GM13976 (cell line): Measurements from ENCODE around the gene GIMAP5.

ENCODE experiments used
- DNase-seq: peaks from one replicate; pipeline ENCODE4 v3.0.0; 2012; ENCODE audit warnings: low spot score
- in situ Hi-C: fragments of 300-500 bp; cut with MboI; formaldehyde crosslinking; loops from one replicate; pipeline ENCODE4 v1.12.0; 2022; ENCODE audit warnings: low sequenced_read_pairs, mixed read lengths, inconsistent platforms; ENCODE audit not compliant: unreplicated experiment
- TF ChIP-seq, protein P1 (sequence below): IDR thresholded peaks from 2 replicates; pipeline ENCODE4 v1.5.1; 2012; ENCODE audit warnings: borderline replicate concordance, mild to moderate bottlenecking; ENCODE audit not compliant: insufficient read depth; ENCODE audit errors: extremely low read depth, missing control alignments, control extremely low read depth

The GIMAP5 gene

DNA sequence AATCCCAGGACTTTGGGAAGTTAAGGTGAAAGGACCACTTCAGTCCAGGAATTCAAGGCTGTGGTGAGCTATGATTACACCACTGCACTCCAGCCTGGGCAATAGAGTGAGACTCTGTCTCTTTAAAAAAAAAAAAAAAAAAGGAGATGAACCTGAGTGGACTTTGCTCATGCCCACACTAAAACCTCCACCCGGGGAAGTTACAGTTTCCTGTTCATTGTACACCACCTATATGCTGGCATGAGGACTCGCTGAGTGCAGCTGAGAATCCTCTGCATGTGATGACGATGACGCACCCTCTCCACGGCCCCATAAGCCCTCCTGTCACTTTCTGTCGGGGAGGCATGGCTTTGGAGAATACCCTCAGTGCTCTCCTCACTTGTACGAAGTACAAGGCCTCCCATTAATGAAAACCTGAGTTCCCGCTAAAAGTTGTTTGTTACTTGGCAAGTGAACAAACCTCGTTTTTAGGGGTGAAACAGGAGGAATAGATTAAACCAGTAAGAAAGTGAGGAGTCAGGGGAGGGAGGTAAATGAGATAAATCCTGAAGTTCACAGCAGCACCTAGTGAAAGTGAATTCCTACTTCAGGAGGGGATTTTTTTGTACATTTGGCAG, 47.0 kb downstream of the GIMAP5 start:
- TF ChIP-seq, protein P1, sequence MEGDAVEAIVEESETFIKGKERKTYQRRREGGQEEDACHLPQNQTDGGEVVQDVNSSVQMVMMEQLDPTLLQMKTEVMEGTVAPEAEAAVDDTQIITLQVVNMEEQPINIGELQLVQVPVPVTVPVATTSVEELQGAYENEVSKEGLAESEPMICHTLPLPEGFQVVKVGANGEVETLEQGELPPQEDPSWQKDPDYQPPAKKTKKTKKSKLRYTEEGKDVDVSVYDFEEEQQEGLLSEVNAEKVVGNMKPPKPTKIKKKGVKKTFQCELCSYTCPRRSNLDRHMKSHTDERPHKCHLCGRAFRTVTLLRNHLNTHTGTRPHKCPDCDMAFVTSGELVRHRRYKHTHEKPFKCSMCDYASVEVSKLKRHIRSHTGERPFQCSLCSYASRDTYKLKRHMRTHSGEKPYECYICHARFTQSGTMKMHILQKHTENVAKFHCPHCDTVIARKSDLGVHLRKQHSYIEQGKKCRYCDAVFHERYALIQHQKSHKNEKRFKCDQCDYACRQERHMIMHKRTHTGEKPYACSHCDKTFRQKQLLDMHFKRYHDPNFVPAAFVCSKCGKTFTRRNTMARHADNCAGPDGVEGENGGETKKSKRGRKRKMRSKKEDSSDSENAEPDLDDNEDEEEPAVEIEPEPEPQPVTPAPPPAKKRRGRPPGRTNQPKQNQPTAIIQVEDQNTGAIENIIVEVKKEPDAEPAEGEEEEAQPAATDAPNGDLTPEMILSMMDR: no peak
- in situ Hi-C loops: no loop called here
- DNase-seq: no peak

DNA sequence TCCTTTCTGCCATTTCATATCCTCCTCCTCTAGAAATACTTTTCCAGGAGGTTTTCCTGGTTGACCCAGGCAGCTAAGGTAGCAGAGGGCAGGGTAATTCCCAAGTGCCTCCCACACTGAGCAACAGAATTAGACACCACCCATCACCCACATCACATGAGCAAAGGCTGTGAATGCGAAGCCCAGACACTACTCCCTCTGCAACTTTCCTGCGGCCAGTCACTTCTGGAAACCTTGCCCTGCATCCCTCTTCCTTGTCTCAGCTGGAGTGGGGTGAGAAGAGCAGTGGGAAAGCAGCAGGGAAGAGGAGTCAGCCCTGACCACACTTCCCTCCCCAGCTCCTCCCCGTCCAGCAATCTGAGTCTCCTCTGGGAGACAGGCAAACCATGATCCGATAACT, 47.7 kb downstream of the GIMAP5 start:
- DNase-seq: no peak
- in situ Hi-C loops: no loop called here
- TF ChIP-seq, protein P1: no peak

DNA sequence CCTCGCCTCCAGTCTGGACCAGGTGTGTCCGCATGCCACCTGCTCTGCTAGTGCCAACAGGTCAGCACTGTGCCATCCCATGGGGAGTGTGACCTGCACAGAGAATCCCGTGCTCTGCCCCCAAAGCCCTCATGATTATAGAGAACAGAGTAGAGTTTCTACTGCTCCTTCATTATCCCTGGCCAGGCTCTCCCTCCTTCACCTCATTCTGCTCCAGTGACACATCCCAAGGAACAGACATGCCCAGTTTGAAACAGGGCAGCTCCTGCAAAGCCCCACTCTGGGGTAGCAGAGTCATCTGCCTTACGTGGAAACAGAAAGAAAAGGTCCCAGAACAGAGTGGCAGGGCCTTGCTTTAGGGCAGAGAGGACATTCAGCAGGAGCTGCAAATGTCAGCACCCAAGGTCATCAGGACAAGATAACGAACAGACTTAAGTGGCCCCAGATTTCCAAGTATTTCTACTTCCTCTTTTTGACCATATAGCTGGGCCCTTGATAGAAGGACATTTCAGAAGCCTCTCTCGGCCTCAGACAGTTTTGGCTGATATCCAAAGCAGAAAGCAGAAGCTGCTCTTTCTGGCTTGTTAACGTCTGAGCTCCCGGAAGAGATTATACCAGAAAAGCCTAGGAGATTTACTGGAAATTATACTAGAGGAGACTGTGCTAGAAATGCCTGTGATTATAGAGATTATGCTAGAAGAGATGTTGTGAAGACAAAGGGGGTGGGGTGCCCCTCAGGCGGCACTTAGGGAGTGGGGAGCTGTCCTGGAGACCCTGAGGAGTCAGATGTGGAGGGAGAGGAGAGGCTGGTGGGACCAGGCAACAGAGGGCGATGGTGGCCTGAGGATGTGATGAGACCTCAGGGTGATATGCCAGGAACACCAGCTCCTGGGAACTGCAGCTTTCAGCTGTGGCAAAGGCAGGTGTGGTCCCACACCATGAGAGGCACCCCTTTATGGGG, 50.4 kb downstream of the GIMAP5 start:
- in situ Hi-C loops: no loop called here
- TF ChIP-seq, protein P1: no peak
- no peak for DNase-seq

DNA sequence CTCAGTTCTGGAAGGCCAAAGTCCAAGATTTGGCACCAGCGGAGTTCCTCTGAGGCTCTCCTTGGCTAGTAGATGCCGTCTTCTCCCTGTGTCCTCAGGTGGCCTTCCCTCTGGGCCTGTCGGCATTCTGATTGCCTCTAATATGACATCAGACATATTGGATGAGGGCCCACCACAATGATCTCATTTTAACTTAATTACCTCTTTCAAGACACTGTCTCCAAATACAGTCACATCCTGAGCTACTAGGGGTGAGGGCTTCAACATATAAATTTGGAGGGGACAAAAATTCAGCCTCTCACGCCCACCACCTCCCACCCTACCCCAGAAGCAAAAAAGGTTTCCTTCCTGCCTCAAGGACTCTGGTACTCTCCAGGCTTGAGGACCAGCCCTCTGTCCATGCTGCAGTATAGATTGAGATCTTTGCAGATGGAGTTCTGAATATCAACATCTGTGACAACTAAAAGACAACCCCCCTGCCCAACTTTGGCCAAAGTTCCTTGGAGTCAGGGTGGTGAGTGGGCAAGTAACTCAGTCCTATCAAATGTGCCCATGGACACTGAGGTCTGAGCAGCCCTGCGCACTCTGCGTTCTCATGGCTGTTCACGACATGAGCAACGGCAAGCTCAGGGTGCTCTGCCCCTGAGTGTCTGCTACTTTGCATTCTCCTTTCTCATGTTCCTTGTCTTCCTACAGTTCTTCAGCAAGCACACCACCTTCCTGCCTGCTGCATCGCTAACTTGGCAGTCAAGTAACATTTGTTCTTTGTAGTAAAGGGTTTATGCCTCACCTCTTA, 51.5 kb downstream of the GIMAP5 start:
- TF ChIP-seq, protein P1: no peak
- in situ Hi-C loops: no loop called here
- no peak for DNase-seq

DNA sequence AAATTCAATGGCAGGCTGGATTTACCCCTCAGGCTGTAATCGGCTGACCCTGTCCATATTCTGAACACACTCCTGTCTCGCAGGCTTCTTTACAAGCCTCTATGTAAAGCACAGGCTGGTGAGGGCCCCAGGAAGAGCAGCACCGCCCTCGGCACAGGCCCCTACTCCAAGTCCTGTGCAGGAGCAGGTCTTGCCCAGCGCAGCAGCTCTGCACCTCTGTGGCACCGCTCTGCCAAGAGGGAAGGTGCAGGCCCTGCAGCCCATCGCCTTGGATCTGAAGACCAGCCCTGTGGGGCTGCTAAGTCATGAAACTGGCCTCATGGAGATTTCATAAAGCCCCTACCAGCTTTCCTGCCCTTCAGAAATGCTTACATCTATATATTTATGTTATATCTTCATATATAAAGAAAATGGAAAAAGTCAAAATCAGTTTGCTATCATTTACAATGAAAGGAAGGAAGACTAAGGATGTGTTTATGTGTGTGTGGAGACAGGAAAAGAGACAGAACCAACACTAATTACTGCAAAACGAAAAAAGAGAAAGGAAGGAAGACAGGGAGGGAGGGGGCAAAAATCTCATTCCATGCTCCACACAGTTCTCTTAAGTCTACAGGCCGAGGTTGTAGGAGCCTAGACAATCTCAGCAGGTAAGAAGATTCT, 53.3 kb downstream of the GIMAP5 start:
- TF ChIP-seq, protein P1: no peak
- no peak for DNase-seq
- in situ Hi-C loops: no loop called here

DNA sequence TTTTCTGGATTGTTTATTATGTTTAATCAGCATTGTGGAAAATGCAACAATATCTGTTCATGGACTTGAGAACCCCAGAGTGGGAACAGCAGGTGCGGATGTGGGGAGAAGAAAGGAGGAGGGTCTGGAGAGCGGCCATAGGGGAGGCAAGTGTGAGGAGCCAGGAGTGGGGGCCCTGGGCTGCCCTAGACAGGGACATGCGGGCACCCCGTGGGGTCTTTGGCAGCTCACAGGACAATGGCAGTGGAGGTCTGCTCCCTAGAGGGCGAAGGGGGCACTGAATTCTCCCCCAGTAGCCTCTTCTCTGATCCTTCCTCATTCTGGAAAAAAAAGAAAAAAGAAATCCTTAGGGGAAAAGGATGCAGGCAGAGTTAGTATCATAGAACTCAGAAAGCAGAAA, 54.1 kb downstream of the GIMAP5 start:
- in situ Hi-C loops: no loop called here

More for the DNA sequence above, 54.1 kb downstream of the GIMAP5 start:
- TF ChIP-seq, protein P1: no peak
- no peak for DNase-seq
